Mucosa of rectum (tissue), 2 donors: ENCODE measurements around the gene PDGFD.

ENCODE experiments used
- H3K27ac ChIP-seq, 2 donors: one replicate each; pipeline ENCODE4 v1.7.0; 2013; ENCODE audit warnings: inconsistent platforms in 2 of 2, low read depth in 2 of 2, low read length in 2 of 2
- H3K27me3 ChIP-seq, 2 donors: one replicate each; pipeline ENCODE4 v1.7.0; 2013; ENCODE audit warnings: low read length in 2 of 2; ENCODE audit not compliant: control insufficient read depth in 2 of 2, insufficient read depth in 2 of 2
- H3K36me3 ChIP-seq, 2 donors: one replicate each; pipeline ENCODE4 v1.7.0; 2013; ENCODE audit warnings: low read length in 2 of 2; ENCODE audit not compliant: control insufficient read depth in 2 of 2, insufficient read depth in 2 of 2
- H3K4me1 ChIP-seq, 2 donors: one replicate each; pipeline ENCODE4 v1.7.0; 2013; ENCODE audit warnings: low read length in 2 of 2, mild to moderate bottlenecking in 1 of 2; ENCODE audit not compliant: control insufficient read depth in 2 of 2, insufficient read depth in 2 of 2
- H3K4me3 ChIP-seq, 2 donors: one replicate each; pipeline ENCODE4 v1.7.0; 2013; ENCODE audit warnings: low read length in 2 of 2
- H3K9ac ChIP-seq, 2 donors: one replicate each; pipeline ENCODE4 v1.7.0; 2013; ENCODE audit warnings: low read length in 2 of 2, low read depth in 1 of 2, mild to moderate bottlenecking in 1 of 2
- H3K9me3 ChIP-seq, 2 donors: one replicate each; pipeline ENCODE4 v1.7.0; 2013; ENCODE audit warnings: low read length in 2 of 2; ENCODE audit not compliant: control insufficient read depth in 2 of 2
- donor health status: healthy.
- donor health status: Normal muscosa, but diverticular disease.

The PDGFD gene

GRCh38 chr11:103883856-103884255, 280.1 kb downstream of the PDGFD start:
- H3K27me3 ChIP-seq: no peaks in the 10 kb centered on the region
- no peak overlapping the region for H3K27ac ChIP-seq
- H3K36me3 ChIP-seq: no peaks in the 10 kb centered on the region
- no peak overlapping the region for H3K9ac ChIP-seq
- H3K4me3 ChIP-seq: no peak overlapping the region
- H3K4me1 ChIP-seq: no peaks in the 10 kb centered on the region
- no peaks in the 10 kb centered on the region for H3K9me3 ChIP-seq

GRCh38 chr11:103883291-103883690, 280.7 kb downstream of the PDGFD start:
- no peaks in the 10 kb centered on the region for H3K4me1 ChIP-seq
- no peak overlapping the region for H3K4me3 ChIP-seq
- no peak overlapping the region for H3K27ac ChIP-seq
- no peaks in the 10 kb centered on the region for H3K27me3 ChIP-seq
- no peaks in the 10 kb centered on the region for H3K9me3 ChIP-seq
- H3K36me3 ChIP-seq: no peaks in the 10 kb centered on the region
- H3K9ac ChIP-seq: no peak overlapping the region

- no peak overlapping the region for H3K27ac ChIP-seq
These were observed 282.4 kb downstream of the PDGFD start for GRCh38 chr11:103881584-103881983.

GRCh38 chr11:103880968-103881367, 283.0 kb downstream of the PDGFD start:
- no peaks in the 10 kb centered on the region for H3K27me3 ChIP-seq
- no peaks in the 10 kb centered on the region for H3K36me3 ChIP-seq
- H3K27ac ChIP-seq: no peak overlapping the region
- no peaks in the 10 kb centered on the region for H3K4me1 ChIP-seq
- no peak overlapping the region for H3K9ac ChIP-seq
- no peak overlapping the region for H3K4me3 ChIP-seq
- H3K9me3 ChIP-seq: no peaks in the 10 kb centered on the region

More at GRCh38 chr11:103881584-103881983, 282.4 kb downstream of the PDGFD start:
- H3K4me1 ChIP-seq: no peaks in the 10 kb centered on the region
- H3K36me3 ChIP-seq: no peaks in the 10 kb centered on the region
- no peak overlapping the region for H3K9ac ChIP-seq
- H3K27me3 ChIP-seq: no peaks in the 10 kb centered on the region
- H3K9me3 ChIP-seq: no peaks in the 10 kb centered on the region
- no peak overlapping the region for H3K4me3 ChIP-seq

- Histone ChIP-seq H3K27ac (no peak overlapping the region), H3K27me3 (no peaks in the 10 kb centered on the region), H3K36me3 (no peaks in the 10 kb centered on the region), H3K4me1 (no peaks in the 10 kb centered on the region), H3K9me3 (no peaks in the 10 kb centered on the region), H3K4me3 (no peak overlapping the region), H3K9ac (no peak overlapping the region)
These were observed 285.3 kb downstream of the PDGFD start for GRCh38 chr11:103878646-103879045.

- H3K27me3 ChIP-seq: no peaks in the 10 kb centered on the region
- no peak overlapping the region for H3K4me3 ChIP-seq
- H3K4me1 ChIP-seq: no peaks in the 10 kb centered on the region
- no peaks in the 10 kb centered on the region for H3K9me3 ChIP-seq
- no peak overlapping the region for H3K9ac ChIP-seq
- H3K36me3 ChIP-seq: no peaks in the 10 kb centered on the region
- H3K27ac ChIP-seq: no peak overlapping the region
These were observed 286.7 kb downstream of the PDGFD start for GRCh38 chr11:103877221-103877620.

GRCh38 chr11:103875855-103876510, 288.0 kb downstream of the PDGFD start:
- H3K9me3 ChIP-seq: no peaks in the 10 kb centered on the region
- H3K4me1 ChIP-seq: no peaks in the 10 kb centered on the region
- H3K27me3 ChIP-seq: no peaks in the 10 kb centered on the region
- H3K9ac ChIP-seq: no peak overlapping the region
- no peak overlapping the region for H3K4me3 ChIP-seq
- H3K36me3 ChIP-seq: no peaks in the 10 kb centered on the region
- no peak overlapping the region for H3K27ac ChIP-seq

- Histone ChIP-seq H3K36me3 (no peaks in the 10 kb centered on the region), H3K27ac (no peak overlapping the region), H3K4me3 (no peak overlapping the region), H3K27me3 (no peaks in the 10 kb centered on the region), H3K4me1 (no peaks in the 10 kb centered on the region), H3K9ac (no peak overlapping the region), H3K9me3 (no peaks in the 10 kb centered on the region)
These were observed 291.2 kb downstream of the PDGFD start for GRCh38 chr11:103872748-103873147.

- Histone ChIP-seq H3K4me1 (no peaks in the 10 kb centered on the region), H3K9ac (no peak overlapping the region), H3K27ac (no peak overlapping the region), H3K9me3 (no peaks in the 10 kb centered on the region), H3K27me3 (no peaks in the 10 kb centered on the region), H3K4me3 (no peak overlapping the region), H3K36me3 (no peaks in the 10 kb centered on the region)
These were observed 291.9 kb downstream of the PDGFD start for GRCh38 chr11:103871923-103872551.

GRCh38 chr11:103870821-103871309, 293.1 kb downstream of the PDGFD start:
- Histone ChIP-seq H3K27ac (no peak overlapping the region), H3K9me3 (no peaks in the 10 kb centered on the region), H3K36me3 (no peaks in the 10 kb centered on the region), H3K4me3 (no peak overlapping the region), H3K27me3 (no peaks in the 10 kb centered on the region), H3K9ac (no peak overlapping the region), H3K4me1 (no peaks in the 10 kb centered on the region)
